ENCODE measurements around the gene GLUD1. TPM values are rescaled to one million over a fixed set of nuclear protein-coding genes. Genes with fewer than 3 reads are reported as not detected.
"Not testable (repeated sequence)": the region's sequence is repeated elsewhere in the genome, so short reads cannot be mapped to it uniquely, and the experiment has no call there.

GLUD1 gene
- total and polyA plus RNA-seq, 3 experiments from 2014 or later = 130 to 184 (median 174) TPM

DNA sequence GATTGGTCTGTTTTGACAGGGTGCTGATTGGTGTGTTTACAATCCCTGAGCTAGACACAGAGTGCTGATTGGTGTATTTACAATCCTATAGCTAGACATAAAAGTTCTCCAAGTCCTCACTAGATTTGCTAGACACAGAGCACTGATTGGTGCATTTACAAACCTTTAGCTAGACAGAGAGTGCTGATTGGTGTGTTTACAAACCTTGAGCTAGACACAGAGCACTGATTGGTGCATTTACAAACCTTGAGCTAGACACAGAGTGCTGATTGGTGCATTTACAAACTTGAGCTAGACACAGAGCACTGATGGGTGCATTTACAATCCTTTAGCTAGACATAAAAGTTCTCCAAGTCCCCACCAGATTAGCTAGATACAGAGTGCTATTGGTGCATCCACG, 64.2 kb downstream of the GLUD1 start:
- H3K36me3 Mint-ChIP-seq; H3K36me3 ChIP-seq (ENCODE audit: insufficient read depth, low read length); CTCF ChIA-PET; H3K4me1 Mint-ChIP-seq; H3K27me3 ChIP-seq (ENCODE audit: insufficient read depth, low read length, poor library complexity, severe bottlenecking); H3K4me3 ChIP-seq (ENCODE audit: low read length); H3K9me3 ChIP-seq (ENCODE audit: low read length); H3K27me3 Mint-ChIP-seq; H3K4me1 ChIP-seq (ENCODE audit: insufficient read depth, low read length); H3K27ac ChIP-seq (ENCODE audit: low read depth, low read length); H3K4me3 Mint-ChIP-seq; POLR2A ChIA-PET; DNase-seq; H3K9me3 Mint-ChIP-seq: not testable (repeated sequence)
- H3K27ac Mint-ChIP-seq = peak overlapping the region in 1 of 8 donors; percentile 32

DNA sequence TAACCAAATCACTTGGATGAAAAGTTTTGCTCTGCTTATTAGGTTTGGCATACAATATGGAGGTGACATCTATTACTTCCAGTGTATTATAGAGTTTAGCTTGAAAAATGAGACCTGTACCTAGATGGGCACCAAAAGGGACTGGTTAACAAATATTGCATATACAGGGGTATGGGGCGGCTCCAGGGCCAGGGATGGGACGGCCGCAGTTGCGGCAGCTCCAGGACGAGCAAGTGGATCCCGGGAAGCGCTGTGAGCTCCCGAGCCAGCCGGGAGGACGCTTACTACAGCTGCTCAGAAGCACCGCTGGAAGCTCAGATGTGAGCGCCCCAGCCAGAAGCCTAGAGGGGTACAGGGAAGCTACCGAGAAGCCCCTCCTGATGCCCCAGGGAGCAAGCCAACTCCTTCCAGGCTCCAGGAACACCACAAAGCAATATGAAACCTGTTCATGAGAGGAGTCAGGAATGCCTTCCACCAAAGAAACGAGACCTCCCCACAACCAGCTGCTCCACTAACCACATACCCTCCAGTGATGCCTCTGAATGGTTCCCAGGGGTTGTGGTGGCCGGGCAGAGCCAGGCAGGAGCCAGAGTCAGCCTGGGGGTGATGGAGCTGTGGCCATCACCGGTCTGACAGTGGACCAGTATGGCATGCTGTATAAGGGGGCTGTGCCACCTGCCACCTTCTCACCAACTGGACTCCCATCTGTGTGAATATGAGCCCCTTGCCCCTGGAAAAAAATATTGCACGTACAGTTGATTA, 67.7 kb downstream of the GLUD1 start:
- H3K27ac ChIP-seq (ENCODE audit: low read depth, low read length); H3K4me3 Mint-ChIP-seq; H3K4me1 Mint-ChIP-seq; H3K4me3 ChIP-seq (ENCODE audit: low read length); H3K36me3 Mint-ChIP-seq; H3K9me3 Mint-ChIP-seq; POLR2A ChIA-PET; H3K4me1 ChIP-seq (ENCODE audit: insufficient read depth, low read length); H3K9me3 ChIP-seq (ENCODE audit: low read length); H3K27me3 ChIP-seq (ENCODE audit: insufficient read depth, low read length, poor library complexity, severe bottlenecking); DNase-seq; CTCF ChIA-PET; H3K27ac Mint-ChIP-seq; H3K36me3 ChIP-seq (ENCODE audit: insufficient read depth, low read length); H3K27me3 Mint-ChIP-seq: not testable (repeated sequence)

DNA sequence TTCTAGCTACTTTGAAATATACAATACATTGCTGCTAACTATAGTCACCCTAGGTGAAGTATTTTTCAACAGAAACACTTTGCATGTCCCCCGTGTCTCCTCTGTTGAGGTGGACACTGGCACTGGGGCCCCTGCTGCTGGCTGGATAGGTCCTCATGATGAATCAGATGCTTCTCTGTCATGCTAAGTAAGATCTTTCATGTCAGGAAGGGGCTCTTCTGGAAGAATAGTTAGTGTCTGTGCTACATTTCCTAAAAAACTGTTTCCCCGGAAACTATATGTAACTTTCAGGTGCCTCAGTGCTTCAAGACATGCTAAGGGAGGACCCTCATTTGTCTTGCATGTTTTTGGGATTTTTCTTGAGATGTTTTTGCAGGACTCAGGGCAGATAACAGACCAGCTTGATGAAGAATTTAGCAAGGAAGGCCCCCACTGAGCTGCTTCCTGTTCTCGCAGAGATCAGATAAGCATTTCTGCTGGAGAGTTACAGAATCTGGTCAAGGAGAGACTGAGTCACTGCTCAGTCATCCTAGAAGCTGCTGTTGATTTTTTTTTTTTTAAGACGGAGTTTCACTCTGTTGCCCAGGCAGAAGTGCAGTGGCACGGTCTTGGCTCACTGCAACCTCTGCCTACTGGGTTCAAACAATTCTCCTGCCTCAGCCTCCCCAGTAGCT, 69.2 kb downstream of the GLUD1 start:
- H3K27ac ChIP-seq (ENCODE audit: low read depth, low read length); H3K9me3 Mint-ChIP-seq; DNase-seq; H3K36me3 Mint-ChIP-seq; H3K9me3 ChIP-seq (ENCODE audit: low read length); H3K36me3 ChIP-seq (ENCODE audit: insufficient read depth, low read length); POLR2A ChIA-PET; H3K4me1 ChIP-seq (ENCODE audit: insufficient read depth, low read length); CTCF ChIA-PET; H3K27me3 Mint-ChIP-seq; H3K4me3 Mint-ChIP-seq; H3K4me1 Mint-ChIP-seq; H3K27me3 ChIP-seq (ENCODE audit: insufficient read depth, low read length, poor library complexity, severe bottlenecking); H3K4me3 ChIP-seq (ENCODE audit: low read length): not testable (repeated sequence)
- peak overlapping the region in 1 of 8 donors; percentile 1 for H3K27ac Mint-ChIP-seq

DNA sequence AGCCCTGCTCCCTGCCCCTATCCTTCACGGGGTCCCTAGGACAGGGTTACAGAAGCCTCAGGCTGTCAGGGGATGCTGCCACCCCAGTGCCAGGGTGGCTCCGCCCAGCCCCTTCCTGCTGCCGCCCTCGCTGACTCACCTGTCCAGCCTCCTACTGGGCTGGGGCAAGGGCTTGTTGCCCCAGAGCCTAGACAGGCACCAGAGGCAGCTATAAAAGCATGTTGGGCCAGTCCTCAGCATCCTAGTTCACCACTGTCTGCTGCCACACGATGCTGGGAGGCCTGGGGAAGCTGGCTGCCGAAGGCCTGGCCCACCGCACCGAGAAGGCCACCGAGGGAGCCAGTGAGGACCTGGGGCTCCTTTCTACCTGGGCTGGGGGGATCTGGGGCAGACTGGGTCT, 74.6 kb downstream of the GLUD1 start, which contains the start of gene FAM25A:
Gene FAM25A (plus strand): TSS at position 239 of the 400 bp plus-strand sequence. CDS start 31 bp downstream, at position 270.
- H3K36me3 ChIP-seq (ENCODE audit: insufficient read depth, low read length); H3K4me1 ChIP-seq (ENCODE audit: insufficient read depth, low read length); H3K9me3 ChIP-seq (ENCODE audit: low read length); H3K4me1 Mint-ChIP-seq; POLR2A ChIA-PET; H3K27me3 ChIP-seq (ENCODE audit: insufficient read depth, low read length, poor library complexity, severe bottlenecking); H3K27ac Mint-ChIP-seq; H3K4me3 ChIP-seq (ENCODE audit: low read length); H3K36me3 Mint-ChIP-seq; H3K27ac ChIP-seq (ENCODE audit: low read depth, low read length); H3K9me3 Mint-ChIP-seq; H3K27me3 Mint-ChIP-seq; H3K4me3 Mint-ChIP-seq; DNase-seq; CTCF ChIA-PET: not testable (repeated sequence)

DNA sequence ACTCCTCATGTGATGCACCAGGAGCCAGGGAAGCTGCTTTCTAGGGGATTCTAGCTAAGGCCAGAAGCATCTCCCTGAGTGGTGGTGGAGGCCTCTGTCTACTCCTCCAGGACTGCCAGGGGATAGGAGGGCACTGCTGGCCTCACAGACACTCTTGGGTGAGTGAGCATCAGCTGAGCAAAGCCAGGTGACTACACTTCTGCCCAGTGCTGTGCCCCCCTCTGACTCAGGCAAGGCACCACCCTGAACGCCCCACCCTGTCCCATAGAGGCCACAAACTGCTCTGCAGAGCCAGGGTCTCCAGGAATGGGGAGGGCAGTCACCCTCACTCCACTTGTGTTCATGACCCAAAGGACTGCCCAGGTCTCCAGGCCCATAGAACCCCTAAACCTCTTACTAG, 75.1 kb downstream of the GLUD1 start:
- H3K36me3 Mint-ChIP-seq; H3K27ac Mint-ChIP-seq; H3K27ac ChIP-seq (ENCODE audit: low read depth, low read length); DNase-seq; H3K4me3 Mint-ChIP-seq; H3K36me3 ChIP-seq (ENCODE audit: insufficient read depth, low read length); H3K9me3 ChIP-seq (ENCODE audit: low read length); H3K9me3 Mint-ChIP-seq; H3K4me3 ChIP-seq (ENCODE audit: low read length); CTCF ChIA-PET; POLR2A ChIA-PET; H3K27me3 Mint-ChIP-seq; H3K4me1 ChIP-seq (ENCODE audit: insufficient read depth, low read length); H3K4me1 Mint-ChIP-seq; H3K27me3 ChIP-seq (ENCODE audit: insufficient read depth, low read length, poor library complexity, severe bottlenecking): not testable (repeated sequence)

DNA sequence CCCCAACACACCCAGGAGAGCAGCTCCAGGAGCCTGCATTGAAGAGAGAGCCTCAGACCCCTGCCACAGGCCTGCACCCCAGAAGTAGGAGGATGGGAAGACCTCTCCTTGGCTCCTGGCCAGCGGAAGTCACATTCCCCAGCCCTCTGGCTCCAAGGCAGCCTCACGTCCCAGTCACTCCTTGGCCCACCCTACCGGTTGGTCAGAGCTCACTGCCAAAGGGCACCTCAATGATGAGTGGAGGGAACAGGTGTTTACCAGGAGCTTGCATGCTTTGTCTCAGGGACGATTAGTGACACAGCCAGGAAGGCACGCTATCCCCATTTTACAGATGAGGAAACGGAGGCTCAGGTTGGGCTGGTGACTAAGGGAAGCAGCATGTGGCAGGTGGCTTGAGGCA, 75.6 kb downstream of the GLUD1 start:
- H3K27ac Mint-ChIP-seq; H3K9me3 ChIP-seq (ENCODE audit: low read length); H3K9me3 Mint-ChIP-seq; H3K4me1 Mint-ChIP-seq; H3K36me3 ChIP-seq (ENCODE audit: insufficient read depth, low read length); H3K27me3 ChIP-seq (ENCODE audit: insufficient read depth, low read length, poor library complexity, severe bottlenecking); H3K4me3 Mint-ChIP-seq; H3K4me1 ChIP-seq (ENCODE audit: insufficient read depth, low read length); POLR2A ChIA-PET; DNase-seq; H3K4me3 ChIP-seq (ENCODE audit: low read length); H3K27me3 Mint-ChIP-seq; H3K36me3 Mint-ChIP-seq; CTCF ChIA-PET; H3K27ac ChIP-seq (ENCODE audit: low read depth, low read length): not testable (repeated sequence)

DNA sequence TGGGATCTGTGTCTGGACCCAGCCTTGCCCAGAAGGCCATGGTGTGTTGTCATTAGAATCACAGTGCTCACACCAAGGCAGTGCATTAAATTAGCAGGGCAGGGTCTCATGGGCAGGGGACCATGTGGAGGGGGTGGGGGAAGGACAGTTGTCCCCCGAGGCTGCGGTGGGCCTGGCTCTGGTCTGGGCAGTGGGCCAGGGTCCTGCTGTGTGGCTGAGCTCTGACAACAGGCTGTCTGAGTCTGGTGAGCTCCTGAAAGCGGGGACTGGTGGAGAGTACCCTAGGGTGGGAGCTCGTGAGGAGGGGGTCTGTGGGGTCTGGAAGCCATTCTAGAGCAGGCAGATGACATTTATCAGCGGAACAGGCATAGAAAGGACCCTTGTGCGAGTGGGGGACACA, 76.5 kb downstream of the GLUD1 start:
- H3K36me3 Mint-ChIP-seq; H3K4me3 Mint-ChIP-seq; H3K9me3 ChIP-seq (ENCODE audit: low read length); CTCF ChIA-PET; POLR2A ChIA-PET; H3K27me3 ChIP-seq (ENCODE audit: insufficient read depth, low read length, poor library complexity, severe bottlenecking); H3K27me3 Mint-ChIP-seq; H3K9me3 Mint-ChIP-seq; H3K4me1 ChIP-seq (ENCODE audit: insufficient read depth, low read length); H3K4me3 ChIP-seq (ENCODE audit: low read length); H3K4me1 Mint-ChIP-seq; H3K27ac ChIP-seq (ENCODE audit: low read depth, low read length); H3K36me3 ChIP-seq (ENCODE audit: insufficient read depth, low read length); DNase-seq: not testable (repeated sequence)
- H3K27ac Mint-ChIP-seq = peak overlapping the region in 1 of 8 donors; percentile 65

DNA sequence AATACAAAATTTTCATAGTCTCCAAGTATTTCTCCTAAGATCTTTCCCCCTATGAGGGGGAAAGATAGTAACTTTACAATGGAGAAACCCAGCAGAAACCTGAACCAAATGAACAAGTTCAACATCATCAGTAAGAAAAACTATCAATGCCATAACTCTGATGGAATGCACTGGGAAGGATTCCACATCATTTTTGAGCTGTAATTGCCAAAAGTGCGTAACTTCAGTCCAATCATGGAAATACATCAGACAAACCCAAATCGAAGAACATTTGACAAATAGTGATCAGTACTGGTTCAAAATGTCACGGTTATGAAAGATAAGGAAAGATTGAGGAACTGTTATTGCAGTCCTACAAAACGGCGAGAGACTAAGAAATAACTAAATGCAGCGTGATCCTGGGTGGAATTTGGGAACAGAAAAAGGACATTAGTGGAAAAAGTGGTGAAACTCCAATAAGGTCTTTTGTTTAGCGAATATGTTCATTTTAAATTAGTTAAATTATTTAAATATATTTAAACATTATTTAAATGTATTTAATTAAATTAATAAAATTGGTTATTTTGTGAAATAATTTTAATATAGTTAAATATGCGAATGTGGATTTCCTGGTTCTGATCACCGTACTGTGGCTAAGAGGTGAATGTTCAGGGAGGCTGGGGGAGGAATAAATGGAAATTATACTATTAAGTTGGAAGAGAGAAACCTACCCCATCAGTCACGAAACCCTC, 79.5 kb downstream of the GLUD1 start:
- H3K4me1 ChIP-seq (ENCODE audit: insufficient read depth, low read length); H3K27ac Mint-ChIP-seq; H3K36me3 Mint-ChIP-seq; H3K4me1 Mint-ChIP-seq; POLR2A ChIA-PET; H3K9me3 Mint-ChIP-seq; H3K4me3 ChIP-seq (ENCODE audit: low read length); H3K36me3 ChIP-seq (ENCODE audit: insufficient read depth, low read length); H3K27ac ChIP-seq (ENCODE audit: low read depth, low read length); H3K9me3 ChIP-seq (ENCODE audit: low read length); H3K27me3 Mint-ChIP-seq; DNase-seq; H3K4me3 Mint-ChIP-seq; H3K27me3 ChIP-seq (ENCODE audit: insufficient read depth, low read length, poor library complexity, severe bottlenecking); CTCF ChIA-PET: not testable (repeated sequence)

All from CD8-positive, alpha-beta memory T cell (primary cell).